Hepatocyte (in vitro differentiated cells): Measurements from ENCODE around the gene DAB2IP. TPM values are rescaled to one million over a fixed set of nuclear protein-coding genes. Genes with fewer than 3 reads are reported as not detected.
"Not testable (repeated sequence)": the region's sequence is repeated elsewhere in the genome, so short reads cannot be mapped to it uniquely, and the experiment has no call there.

Experiments
- DNase-seq: peaks from one replicate; pipeline ENCODE4 v3.0.0-alpha.2; 2016; ENCODE audit warnings: low spot score
- H2AFZ ChIP-seq: fragments of 200-600 bp; sonication (generic); 2 replicates; pipeline ENCODE4 v1.6.0; 2016; ENCODE audit warnings: antibody characterized with exemption, mild to moderate bottlenecking
- H3K27ac ChIP-seq: fragments of 200-600 bp; sonication (generic); 2 replicates; pipeline ENCODE4 v1.5.1; 2016; ENCODE audit warnings: mild to moderate bottlenecking
- H3K27me3 ChIP-seq: fragments of 200-600 bp; sonication (generic); 2 replicates; pipeline ENCODE4 v1.6.1; 2016
- H3K36me3 ChIP-seq: fragments of 200-600 bp; sonication (generic); replicated peaks from 2 replicates; pipeline ENCODE4 v1.5.1; 2016; ENCODE audit warnings: low read depth; ENCODE audit not compliant: insufficient read depth
- H3K4me1 ChIP-seq: fragments of 200-600 bp; sonication (generic); 2 replicates; pipeline ENCODE4 v1.5.1; 2016; ENCODE audit warnings: mild to moderate bottlenecking, moderate library complexity; ENCODE audit not compliant: insufficient read depth
- H3K4me2 ChIP-seq: fragments of 200-600 bp; sonication (generic); 2 replicates; pipeline ENCODE4 v1.6.0; 2016
- H3K4me3 ChIP-seq: fragments of 200-600 bp; sonication (generic); 2 replicates; pipeline ENCODE4 v1.5.1; 2016; ENCODE audit warnings: mild to moderate bottlenecking
- H3K79me2 ChIP-seq: fragments of 200-600 bp; sonication (generic); 2 replicates; pipeline ENCODE4 v1.6.0; 2017; ENCODE audit warnings: mild to moderate bottlenecking
- H3K9me2 ChIP-seq: fragments of 200-600 bp; sonication (generic); replicated peaks from 2 replicates; pipeline ENCODE4 v1.6.0; 2017; ENCODE audit warnings: mild to moderate bottlenecking; ENCODE audit not compliant: insufficient read depth
- H3K9me3 ChIP-seq: fragments of 200-600 bp; sonication (generic); 2 replicates; pipeline ENCODE4 v1.5.1; 2016; ENCODE audit warnings: low read depth, mild to moderate bottlenecking
- H4K20me1 ChIP-seq: fragments of 200-600 bp; sonication (generic); 2 replicates; pipeline ENCODE4 v1.6.0; 2016; ENCODE audit warnings: mild to moderate bottlenecking; ENCODE audit not compliant: insufficient read depth, poor library complexity, severe bottlenecking
- CTCF ChIP-seq: fragments of 200-600 bp; sonication (generic); IDR thresholded peaks from 2 replicates; pipeline ENCODE4 v1.5.1; 2016; ENCODE audit warnings: antibody characterized with exemption, mild to moderate bottlenecking; ENCODE audit not compliant: poor library complexity
- EZH2 ChIP-seq: fragments of 200-600 bp; sonication (generic); IDR thresholded peaks from 2 replicates; pipeline ENCODE4 v1.6.1; 2016; ENCODE audit warnings: antibody characterized with exemption, mild to moderate bottlenecking, borderline replicate concordance
- EZH2phosphoT487 ChIP-seq: fragments of 200-600 bp; sonication (generic); IDR thresholded peaks from one replicate; pipeline ENCODE4 v1.6.1; 2018; ENCODE audit warnings: antibody characterized with exemption, mild to moderate bottlenecking, low read depth, moderate library complexity; ENCODE audit not compliant: unreplicated experiment, severe bottlenecking
- WGBS: methylation state at CpG from one replicate; pipeline ENCODE4 v1.1.6; 2016; ENCODE audit warnings: low lambda C conversion rate; ENCODE audit errors: missing lambda C conversion rate; 5-methylcytosine and 5-hydroxymethylcytosine counted together
- polyA plus RNA-seq: library from polyadenylated mRNA; unstranded; fragments of >200 nt; fragmentation: Nextera tagmentation; extraction: Ambion mirVana; gene quantifications from 2 replicates; pipeline ENCODE4 v1.2.1, GENCODE V29; 2016
- total RNA-seq: library from RNA; depleted of rRNA; stranded (reverse); fragments of >200 nt; gene quantifications from 2 replicates; pipeline ENCODE4 v1.2.3, GENCODE V29; 2014

DAB2IP gene
- total and polyA plus RNA-seq, 2 experiments from 2014 or later = 11.6 to 31.0 TPM

GRCh38 chr9:121613009-121613752 lies 38.3 kb upstream of the DAB2IP start:
- TF ChIP-seq EZH2phosphoT487 (no peak), EZH2 (no peak), CTCF (no peak)
- Histone ChIP-seq H3K36me3 (no peaks in the 10 kb centered on the region), H3K27ac (no peak overlapping the region), H3K79me2 (peaks cover 5% of the 10 kb centered on the region), H3K9me2 (no peaks in the 10 kb centered on the region), H3K4me2 (peak overlapping the region; percentile 65), H4K20me1 (no peaks in the 10 kb centered on the region), H3K9me3 (no peaks in the 10 kb centered on the region), H3K4me1 (peaks cover 16% of the 10 kb centered on the region), H3K27me3 (no peaks in the 10 kb centered on the region), H2AFZ (no peak overlapping the region), H3K4me3 (no peak overlapping the region)
- no peak for DNase-seq
- WGBS = 53% methylated on average over 11 of the region's 11 CpGs

- WGBS = 91% methylated on average over 14 of the region's 14 CpGs
- no peak for DNase-seq
- H3K4me3 ChIP-seq = no peak overlapping the region
- H3K36me3 ChIP-seq = no peaks in the 10 kb centered on the region
- TF ChIP-seq EZH2 (no peak), CTCF (no peak), EZH2phosphoT487 (no peak)
- peaks cover 16% of the 10 kb centered on the region for H3K4me1 ChIP-seq
- H3K27ac ChIP-seq = no peak overlapping the region
- H3K9me3 ChIP-seq = no peaks in the 10 kb centered on the region
- no peaks in the 10 kb centered on the region for H3K79me2 ChIP-seq
- H4K20me1 ChIP-seq = no peaks in the 10 kb centered on the region
- H3K27me3 ChIP-seq = no peaks in the 10 kb centered on the region
- H3K4me2 ChIP-seq = no peak overlapping the region
- no peak overlapping the region for H2AFZ ChIP-seq
- no peaks in the 10 kb centered on the region for H3K9me2 ChIP-seq
Observed at GRCh38 chr9:121616123-121616755, 35.2 kb upstream of the DAB2IP start.

- H3K9me2 ChIP-seq = no peaks in the 10 kb centered on the region
- no peaks in the 10 kb centered on the region for H3K9me3 ChIP-seq
- H3K27ac ChIP-seq = no peak overlapping the region
- no peak for DNase-seq
- H3K4me2 ChIP-seq = no peak overlapping the region
- WGBS = 89% methylated on average over 9 of the region's 9 CpGs
- H3K4me3 ChIP-seq = no peak overlapping the region
- no peaks in the 10 kb centered on the region for H3K27me3 ChIP-seq
- TF ChIP-seq CTCF (no peak), EZH2 (no peak)
- H3K4me1 ChIP-seq = peaks cover 13% of the 10 kb centered on the region
- H2AFZ ChIP-seq = no peak overlapping the region
- no peaks in the 10 kb centered on the region for H3K79me2 ChIP-seq
- H3K36me3 ChIP-seq = no peaks in the 10 kb centered on the region
- no peaks in the 10 kb centered on the region for H4K20me1 ChIP-seq
Observed at GRCh38 chr9:121618504-121618903, 32.9 kb upstream of the DAB2IP start.

GRCh38 chr9:121618910-121619309 lies 32.5 kb upstream of the DAB2IP start:
- not testable (repeated sequence) for H3K36me3 ChIP-seq, H3K79me2 ChIP-seq, H3K4me3 ChIP-seq, H3K4me2 ChIP-seq, H3K27ac ChIP-seq, H3K9me2 ChIP-seq, H2AFZ ChIP-seq, DNase-seq, H4K20me1 ChIP-seq, H3K9me3 ChIP-seq, H3K27me3 ChIP-seq
- peaks cover 12% of the 10 kb centered on the region for H3K4me1 ChIP-seq
- WGBS = 93% methylated on average over 7 of the region's 7 CpGs
